SK-N-SH (cell line): ENCODE data around the gene KLF15.

ENCODE experiments used
- EP300 ChIP-seq, 2 experiments: IDR thresholded peaks; 2 replicates each; pipeline versions ENCODE4 v1.4.0 to v1.6.1; 2012; ENCODE audit warnings: borderline replicate concordance in 1 of 2, low read depth in 1 of 2, low read length in 1 of 2
- FOXM1 ChIP-seq: IDR thresholded peaks from 2 replicates; pipeline ENCODE4 v1.4.0; 2012; ENCODE audit warnings: low read depth, mild to moderate bottlenecking
- JUND ChIP-seq: IDR thresholded peaks from 2 replicates; pipeline ENCODE4 v1.4.0; 2012
- MEF2A ChIP-seq: IDR thresholded peaks from 2 replicates; pipeline ENCODE4 v1.4.0; 2012; ENCODE audit warnings: low read depth, borderline replicate concordance
- MXI1 ChIP-seq: IDR thresholded peaks from 2 replicates; pipeline ENCODE4 v1.6.1; 2012; ENCODE audit warnings: mild to moderate bottlenecking, low read depth, low read length, improper control_type of control experiment
- RAD21 ChIP-seq: IDR thresholded peaks from 2 replicates; pipeline ENCODE4 v1.6.1; 2012; ENCODE audit warnings: mild to moderate bottlenecking, low read length
- TAF1 ChIP-seq: IDR thresholded peaks from 2 replicates; pipeline ENCODE4 v1.6.1; 2012; ENCODE audit warnings: low read depth, mild to moderate bottlenecking, low read length, moderate library complexity, borderline replicate concordance
- YY1 ChIP-seq: IDR thresholded peaks from 2 replicates; pipeline ENCODE4 v1.4.0; 2012; ENCODE audit warnings: low read depth, mild to moderate bottlenecking
- TF ChIP-seq, protein P1 (sequence below): IDR thresholded peaks from 2 replicates; pipeline ENCODE4 v1.4.0; 2012; ENCODE audit warnings: low read depth, borderline replicate concordance
- TF ChIP-seq, protein P2 (sequence below): fragments of 200-600 bp; sonication (generic); IDR thresholded peaks from 2 replicates; pipeline ENCODE4 v1.6.1; 2017; ENCODE audit warnings: antibody characterized with exemption, mild to moderate bottlenecking, moderate library complexity
- TF ChIP-seq, protein P3 (sequence below): IDR thresholded peaks from 2 replicates; pipeline ENCODE4; 2012
- TF ChIP-seq, protein P4 (sequence below): IDR thresholded peaks from 2 replicates; pipeline ENCODE4 v1.4.0; 2012; ENCODE audit warnings: low read depth
- TF ChIP-seq, protein P5 (sequence below): IDR thresholded peaks from 2 replicates; pipeline ENCODE4 v1.6.1; 2012; ENCODE audit warnings: mild to moderate bottlenecking, low read depth, low read length, moderate library complexity

DNA sequence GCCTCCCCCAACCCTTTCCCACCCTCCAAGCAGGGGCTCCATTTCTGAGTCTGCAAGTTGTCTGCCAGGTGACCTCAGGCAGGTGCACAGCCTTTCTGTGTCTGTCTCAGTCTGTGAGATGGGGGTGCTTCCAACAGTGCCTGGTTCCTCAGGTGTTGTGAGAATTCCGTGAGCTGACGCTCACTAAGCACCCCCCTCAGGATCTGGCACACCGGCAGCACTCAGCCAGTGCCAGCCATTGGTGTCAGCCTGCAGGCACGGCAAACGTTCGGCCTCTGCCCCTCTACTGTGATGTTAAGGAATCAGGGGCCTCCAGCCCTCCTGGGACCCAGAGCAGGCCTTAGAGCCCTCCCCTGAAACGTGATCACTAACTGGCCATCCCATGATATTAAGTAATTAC, 2.4 kb downstream of the KLF15 start:
- TF ChIP-seq TAF1 (no peak), RAD21 (no peak), YY1 (no peak), MEF2A (no peak), FOXM1 (no peak), EP300 (IDR thresholded peaks at IDR 0.05; ENCODE audit: borderline replicate concordance in 1 of 2, low read depth in 1 of 2, low read length in 1 of 2) (no peak), JUND (no peak), MXI1 (no peak)
- TF ChIP-seq, protein P1, sequence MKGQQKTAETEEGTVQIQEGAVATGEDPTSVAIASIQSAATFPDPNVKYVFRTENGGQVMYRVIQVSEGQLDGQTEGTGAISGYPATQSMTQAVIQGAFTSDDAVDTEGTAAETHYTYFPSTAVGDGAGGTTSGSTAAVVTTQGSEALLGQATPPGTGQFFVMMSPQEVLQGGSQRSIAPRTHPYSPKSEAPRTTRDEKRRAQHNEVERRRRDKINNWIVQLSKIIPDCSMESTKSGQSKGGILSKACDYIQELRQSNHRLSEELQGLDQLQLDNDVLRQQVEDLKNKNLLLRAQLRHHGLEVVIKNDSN, result no peak
- TF ChIP-seq, protein P2, sequence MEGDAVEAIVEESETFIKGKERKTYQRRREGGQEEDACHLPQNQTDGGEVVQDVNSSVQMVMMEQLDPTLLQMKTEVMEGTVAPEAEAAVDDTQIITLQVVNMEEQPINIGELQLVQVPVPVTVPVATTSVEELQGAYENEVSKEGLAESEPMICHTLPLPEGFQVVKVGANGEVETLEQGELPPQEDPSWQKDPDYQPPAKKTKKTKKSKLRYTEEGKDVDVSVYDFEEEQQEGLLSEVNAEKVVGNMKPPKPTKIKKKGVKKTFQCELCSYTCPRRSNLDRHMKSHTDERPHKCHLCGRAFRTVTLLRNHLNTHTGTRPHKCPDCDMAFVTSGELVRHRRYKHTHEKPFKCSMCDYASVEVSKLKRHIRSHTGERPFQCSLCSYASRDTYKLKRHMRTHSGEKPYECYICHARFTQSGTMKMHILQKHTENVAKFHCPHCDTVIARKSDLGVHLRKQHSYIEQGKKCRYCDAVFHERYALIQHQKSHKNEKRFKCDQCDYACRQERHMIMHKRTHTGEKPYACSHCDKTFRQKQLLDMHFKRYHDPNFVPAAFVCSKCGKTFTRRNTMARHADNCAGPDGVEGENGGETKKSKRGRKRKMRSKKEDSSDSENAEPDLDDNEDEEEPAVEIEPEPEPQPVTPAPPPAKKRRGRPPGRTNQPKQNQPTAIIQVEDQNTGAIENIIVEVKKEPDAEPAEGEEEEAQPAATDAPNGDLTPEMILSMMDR, result no peak
- TF ChIP-seq, protein P3, sequence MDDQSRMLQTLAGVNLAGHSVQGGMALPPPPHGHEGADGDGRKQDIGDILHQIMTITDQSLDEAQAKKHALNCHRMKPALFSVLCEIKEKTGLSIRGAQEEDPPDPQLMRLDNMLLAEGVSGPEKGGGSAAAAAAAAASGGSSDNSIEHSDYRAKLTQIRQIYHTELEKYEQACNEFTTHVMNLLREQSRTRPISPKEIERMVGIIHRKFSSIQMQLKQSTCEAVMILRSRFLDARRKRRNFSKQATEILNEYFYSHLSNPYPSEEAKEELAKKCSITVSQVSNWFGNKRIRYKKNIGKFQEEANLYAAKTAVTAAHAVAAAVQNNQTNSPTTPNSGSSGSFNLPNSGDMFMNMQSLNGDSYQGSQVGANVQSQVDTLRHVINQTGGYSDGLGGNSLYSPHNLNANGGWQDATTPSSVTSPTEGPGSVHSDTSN, result no peak
- TF ChIP-seq, protein P4, sequence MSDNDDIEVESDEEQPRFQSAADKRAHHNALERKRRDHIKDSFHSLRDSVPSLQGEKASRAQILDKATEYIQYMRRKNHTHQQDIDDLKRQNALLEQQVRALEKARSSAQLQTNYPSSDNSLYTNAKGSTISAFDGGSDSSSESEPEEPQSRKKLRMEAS, result no peak
- TF ChIP-seq, protein P5, sequence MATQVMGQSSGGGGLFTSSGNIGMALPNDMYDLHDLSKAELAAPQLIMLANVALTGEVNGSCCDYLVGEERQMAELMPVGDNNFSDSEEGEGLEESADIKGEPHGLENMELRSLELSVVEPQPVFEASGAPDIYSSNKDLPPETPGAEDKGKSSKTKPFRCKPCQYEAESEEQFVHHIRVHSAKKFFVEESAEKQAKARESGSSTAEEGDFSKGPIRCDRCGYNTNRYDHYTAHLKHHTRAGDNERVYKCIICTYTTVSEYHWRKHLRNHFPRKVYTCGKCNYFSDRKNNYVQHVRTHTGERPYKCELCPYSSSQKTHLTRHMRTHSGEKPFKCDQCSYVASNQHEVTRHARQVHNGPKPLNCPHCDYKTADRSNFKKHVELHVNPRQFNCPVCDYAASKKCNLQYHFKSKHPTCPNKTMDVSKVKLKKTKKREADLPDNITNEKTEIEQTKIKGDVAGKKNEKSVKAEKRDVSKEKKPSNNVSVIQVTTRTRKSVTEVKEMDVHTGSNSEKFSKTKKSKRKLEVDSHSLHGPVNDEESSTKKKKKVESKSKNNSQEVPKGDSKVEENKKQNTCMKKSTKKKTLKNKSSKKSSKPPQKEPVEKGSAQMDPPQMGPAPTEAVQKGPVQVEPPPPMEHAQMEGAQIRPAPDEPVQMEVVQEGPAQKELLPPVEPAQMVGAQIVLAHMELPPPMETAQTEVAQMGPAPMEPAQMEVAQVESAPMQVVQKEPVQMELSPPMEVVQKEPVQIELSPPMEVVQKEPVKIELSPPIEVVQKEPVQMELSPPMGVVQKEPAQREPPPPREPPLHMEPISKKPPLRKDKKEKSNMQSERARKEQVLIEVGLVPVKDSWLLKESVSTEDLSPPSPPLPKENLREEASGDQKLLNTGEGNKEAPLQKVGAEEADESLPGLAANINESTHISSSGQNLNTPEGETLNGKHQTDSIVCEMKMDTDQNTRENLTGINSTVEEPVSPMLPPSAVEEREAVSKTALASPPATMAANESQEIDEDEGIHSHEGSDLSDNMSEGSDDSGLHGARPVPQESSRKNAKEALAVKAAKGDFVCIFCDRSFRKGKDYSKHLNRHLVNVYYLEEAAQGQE, result no peak
